GM13976 (cell line): Measurements from ENCODE around the gene INCA1.

Experiments used
- DNase-seq: peaks from one replicate; pipeline ENCODE4 v3.0.0; 2012; ENCODE audit warnings: low spot score
- in situ Hi-C: fragments of 300-500 bp; cut with MboI; formaldehyde crosslinking; loops from one replicate; pipeline ENCODE4 v1.12.0; 2022; ENCODE audit warnings: low sequenced_read_pairs, mixed read lengths, inconsistent platforms; ENCODE audit not compliant: unreplicated experiment
- TF ChIP-seq, protein P1 (sequence below): IDR thresholded peaks from 2 replicates; pipeline ENCODE4 v1.5.1; 2012; ENCODE audit warnings: borderline replicate concordance, mild to moderate bottlenecking; ENCODE audit not compliant: insufficient read depth; ENCODE audit errors: extremely low read depth, missing control alignments, control extremely low read depth

Gene INCA1

DNA sequence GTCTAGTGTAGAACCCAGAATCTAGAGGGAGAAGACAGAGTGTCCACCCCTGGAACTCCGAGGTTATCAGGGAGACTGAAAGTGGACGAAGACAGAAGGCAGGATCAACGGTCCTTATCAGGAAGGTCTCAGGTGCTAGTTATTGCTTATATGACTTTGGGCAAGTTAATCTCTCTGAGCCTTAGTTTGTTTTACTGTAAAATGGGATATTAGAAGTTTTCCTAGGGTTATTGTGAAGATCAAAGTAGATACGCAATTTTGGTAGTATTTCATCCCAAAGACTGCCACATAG lies 56.1 kb downstream of the INCA1 start:
- no peak for DNase-seq
- in situ Hi-C loops = no loop called here
- TF ChIP-seq, protein P1, sequence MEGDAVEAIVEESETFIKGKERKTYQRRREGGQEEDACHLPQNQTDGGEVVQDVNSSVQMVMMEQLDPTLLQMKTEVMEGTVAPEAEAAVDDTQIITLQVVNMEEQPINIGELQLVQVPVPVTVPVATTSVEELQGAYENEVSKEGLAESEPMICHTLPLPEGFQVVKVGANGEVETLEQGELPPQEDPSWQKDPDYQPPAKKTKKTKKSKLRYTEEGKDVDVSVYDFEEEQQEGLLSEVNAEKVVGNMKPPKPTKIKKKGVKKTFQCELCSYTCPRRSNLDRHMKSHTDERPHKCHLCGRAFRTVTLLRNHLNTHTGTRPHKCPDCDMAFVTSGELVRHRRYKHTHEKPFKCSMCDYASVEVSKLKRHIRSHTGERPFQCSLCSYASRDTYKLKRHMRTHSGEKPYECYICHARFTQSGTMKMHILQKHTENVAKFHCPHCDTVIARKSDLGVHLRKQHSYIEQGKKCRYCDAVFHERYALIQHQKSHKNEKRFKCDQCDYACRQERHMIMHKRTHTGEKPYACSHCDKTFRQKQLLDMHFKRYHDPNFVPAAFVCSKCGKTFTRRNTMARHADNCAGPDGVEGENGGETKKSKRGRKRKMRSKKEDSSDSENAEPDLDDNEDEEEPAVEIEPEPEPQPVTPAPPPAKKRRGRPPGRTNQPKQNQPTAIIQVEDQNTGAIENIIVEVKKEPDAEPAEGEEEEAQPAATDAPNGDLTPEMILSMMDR = no peak

DNA sequence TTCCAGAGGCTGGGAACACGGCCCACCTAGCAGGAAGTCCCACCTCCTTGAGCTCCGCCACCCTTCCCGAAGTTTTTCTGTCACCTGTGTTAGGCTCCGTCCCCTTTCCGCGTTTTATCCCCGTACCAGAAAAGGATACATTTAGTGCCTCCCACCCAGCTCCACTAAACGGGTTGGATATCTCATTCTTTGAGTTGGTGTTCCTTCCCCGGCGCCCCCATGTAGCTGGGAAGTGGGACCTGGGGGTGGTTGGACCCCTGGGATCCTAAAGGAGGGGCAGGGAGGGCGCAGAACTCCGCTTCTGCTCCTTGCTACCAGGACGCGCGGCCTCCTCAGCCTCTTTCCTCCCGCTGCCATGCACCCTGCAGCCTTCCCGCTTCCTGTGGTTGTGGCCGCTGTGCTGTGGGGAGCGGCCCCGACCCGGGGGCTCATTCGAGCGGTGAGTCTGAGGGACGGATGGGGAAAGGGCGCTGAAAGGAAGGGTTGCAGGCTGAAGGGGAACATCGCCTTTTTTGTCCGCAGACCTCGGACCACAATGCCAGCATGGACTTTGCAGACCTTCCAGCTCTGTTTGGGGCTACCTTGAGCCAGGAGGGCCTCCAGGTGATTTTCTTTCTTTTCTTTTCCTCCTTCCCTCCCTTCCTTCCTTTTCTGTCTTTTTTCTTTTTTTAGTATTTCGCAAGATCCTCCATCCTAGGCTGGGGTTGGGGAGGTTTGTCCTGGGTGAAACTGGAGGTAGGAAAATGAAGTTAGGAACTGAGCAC lies 56.6 kb downstream of the INCA1 start:
- TF ChIP-seq, protein P1 = no peak
- in situ Hi-C loops = no loop called here
- no peak for DNase-seq

DNA sequence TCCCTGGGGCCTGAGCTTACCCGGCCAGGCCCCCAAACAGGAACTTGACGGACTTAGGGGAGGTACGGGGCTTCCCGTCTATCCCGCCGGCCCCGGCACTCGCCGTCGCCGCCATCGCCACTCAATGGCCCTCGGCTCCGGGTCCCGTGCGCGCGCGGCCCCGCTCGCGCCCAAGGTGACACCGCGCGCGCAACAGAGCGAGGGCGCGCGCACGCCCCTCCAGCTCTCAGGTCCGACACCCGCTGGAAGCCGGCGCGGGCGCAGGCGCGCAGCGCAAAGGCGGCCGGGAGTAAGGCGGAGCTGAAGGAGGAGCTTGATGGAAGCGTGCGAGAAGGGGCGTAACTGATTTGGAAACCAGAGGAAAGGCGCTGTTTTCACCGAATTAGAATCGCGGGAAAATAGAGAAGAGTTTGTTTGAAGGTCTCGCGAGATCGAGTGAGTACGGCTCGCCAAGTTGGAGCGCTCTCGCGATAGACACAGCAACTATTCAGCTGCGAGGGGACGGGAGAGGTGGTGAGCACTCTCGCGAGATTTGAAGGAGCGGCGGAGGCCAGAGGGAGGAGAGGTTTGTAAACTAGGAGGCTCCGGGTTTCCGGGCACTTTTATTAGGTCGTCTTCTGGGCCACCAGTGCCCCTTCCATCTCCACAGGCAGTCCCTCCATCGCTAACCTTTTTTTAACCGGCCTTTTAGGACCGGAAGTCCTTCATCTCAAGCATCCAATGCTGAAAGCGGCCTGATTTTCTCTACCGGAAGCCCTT lies 57.3 kb downstream of the INCA1 start, which contains the start of the genes RNF167 and SLC25A11:
RNF167 (plus strand) TSS at position 473 of the 759 bp plus-strand sequence. CDS start 642 bp downstream, outside the sequence.
SLC25A11 (minus strand) TSS at position 251 of the 759 bp plus-strand sequence; CDS start at position 115, 136 bp downstream.
- in situ Hi-C loops = no loop called here
- TF ChIP-seq, protein P1 = no peak
- DNase-seq = peak; percentile 98

DNA sequence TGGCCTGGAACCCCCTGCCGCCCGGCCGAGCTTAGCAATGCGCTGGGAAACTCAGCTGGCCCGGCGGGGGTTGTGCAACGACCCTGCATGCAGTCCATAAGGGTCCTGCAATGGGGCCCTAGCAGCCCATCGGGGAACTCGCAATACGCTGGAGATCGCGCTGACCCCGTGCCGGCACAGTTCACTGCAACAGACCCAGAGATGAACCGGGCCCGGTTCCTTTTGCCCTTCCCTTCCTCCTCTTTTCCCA lies 57.9 kb downstream of the INCA1 start:
- in situ Hi-C loops = no loop called here
- TF ChIP-seq, protein P1 = no peak
- DNase-seq = no peak

DNA sequence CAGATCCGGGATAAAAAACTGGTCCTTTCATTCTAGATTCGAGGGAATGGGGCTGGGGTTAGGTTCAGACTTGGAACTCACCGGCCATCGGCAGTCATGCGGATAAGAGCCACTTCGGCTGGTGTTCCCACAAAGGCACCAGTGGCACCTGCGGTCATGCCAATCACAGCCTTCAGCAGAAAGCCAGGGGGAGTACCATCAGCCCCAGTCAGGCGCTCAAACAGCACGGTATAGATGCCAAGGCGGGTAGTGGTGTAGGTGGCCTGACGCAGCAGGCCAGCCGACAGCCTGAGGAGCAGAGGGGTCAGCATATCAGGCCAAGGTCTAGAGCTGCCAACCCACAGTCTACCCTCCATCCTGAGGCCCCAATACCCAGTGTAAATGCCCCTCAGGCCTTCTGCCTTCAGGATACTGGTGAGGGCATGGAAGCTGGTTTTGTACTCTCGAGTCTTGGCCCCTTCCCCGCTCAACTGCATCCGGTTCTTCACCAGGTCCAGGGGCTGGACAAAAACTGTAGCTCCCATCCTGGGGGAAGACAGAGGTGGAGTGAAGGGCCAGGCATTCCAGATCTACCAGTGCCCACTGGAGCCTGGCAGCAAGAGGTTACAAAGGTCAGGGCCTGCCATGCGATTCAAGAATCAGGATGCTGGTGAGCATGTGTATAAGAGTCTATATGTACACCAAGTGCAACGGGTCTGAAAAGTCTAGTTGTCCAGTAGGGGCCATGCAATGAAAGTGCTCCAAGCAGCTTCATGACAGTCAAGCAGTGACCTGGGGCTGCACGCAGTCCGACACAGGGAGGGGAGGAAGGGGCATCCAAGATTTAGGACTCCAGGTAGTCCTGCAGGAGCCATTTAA lies 58.4 kb downstream of the INCA1 start:
- in situ Hi-C loops = no loop called here
- DNase-seq = no peak
- TF ChIP-seq, protein P1 = no peak
